Osteoblast (primary cell): Measurements from ENCODE around the gene COL27A1. TPM values are rescaled to one million over a fixed set of nuclear protein-coding genes. Genes with fewer than 3 reads are reported as not detected.

Source experiments
- DNase-seq: peaks from one replicate; pipeline ENCODE4 v3.0.0; 2011; ENCODE audit warnings: low spot score, mixed read lengths; ENCODE audit not compliant: insufficient read length; ENCODE audit errors: missing footprints
- H2AFZ ChIP-seq: 2 replicates; pipeline ENCODE4 v1.6.0; 2011; ENCODE audit warnings: mild to moderate bottlenecking, low read length
- H3K27ac ChIP-seq: 2 replicates; pipeline ENCODE4 v1.5.1; 2011; ENCODE audit warnings: mild to moderate bottlenecking, low read depth, low read length, moderate library complexity
- H3K27me3 ChIP-seq: 2 replicates; pipeline ENCODE4 v1.6.0; 2012; ENCODE audit warnings: mild to moderate bottlenecking, control low read depth, inconsistent platforms, low read length, moderate library complexity; ENCODE audit not compliant: insufficient read depth
- H3K36me3 ChIP-seq: 2 replicates; pipeline ENCODE4 v1.5.1; 2011; ENCODE audit warnings: mild to moderate bottlenecking, low read length, control low read depth, moderate library complexity; ENCODE audit not compliant: insufficient read depth
- H3K4me1 ChIP-seq: 2 replicates; pipeline ENCODE4 v1.5.1; 2011; ENCODE audit warnings: mild to moderate bottlenecking, low read length, control low read depth, moderate library complexity; ENCODE audit not compliant: insufficient read depth
- H3K4me2 ChIP-seq: 2 replicates; pipeline ENCODE4 v1.6.0; 2011; ENCODE audit warnings: mild to moderate bottlenecking, low read length; ENCODE audit not compliant: insufficient read depth
- H3K4me3 ChIP-seq: fragments of 200-600 bp; sonication (generic); 3 replicates; pipeline ENCODE4 v1.5.1; 2012; ENCODE audit warnings: mild to moderate bottlenecking, low read length, inconsistent platforms; ENCODE audit not compliant: insufficient read depth
- H3K79me2 ChIP-seq: 2 replicates; pipeline ENCODE4 v1.6.0; 2012; ENCODE audit warnings: mild to moderate bottlenecking, low read length, control low read depth, inconsistent platforms; ENCODE audit not compliant: insufficient read depth
- H3K9me3 ChIP-seq: 2 replicates; pipeline ENCODE4 v1.5.1; 2011; ENCODE audit warnings: low read depth, low read length, control low read depth
- H4K20me1 ChIP-seq: 2 replicates; pipeline ENCODE4 v1.6.0; 2012; ENCODE audit warnings: mild to moderate bottlenecking, low read length, control low read depth; ENCODE audit not compliant: insufficient read depth
- total RNA-seq: library from RNA; depleted of rRNA; stranded (reverse); fragments of >200 nt; gene quantifications from 2 replicates; pipeline ENCODE4 v1.2.3, GENCODE V29; 2012
- TF ChIP-seq, protein P1 (sequence below): IDR thresholded peaks from 2 replicates; pipeline ENCODE4 v1.5.1; 2011; ENCODE audit warnings: mild to moderate bottlenecking, low read depth, low read length, moderate library complexity; ENCODE audit errors: extremely low read depth

COL27A1 gene
- total RNA-seq, 1 donor, result 10.1 TPM

DNA sequence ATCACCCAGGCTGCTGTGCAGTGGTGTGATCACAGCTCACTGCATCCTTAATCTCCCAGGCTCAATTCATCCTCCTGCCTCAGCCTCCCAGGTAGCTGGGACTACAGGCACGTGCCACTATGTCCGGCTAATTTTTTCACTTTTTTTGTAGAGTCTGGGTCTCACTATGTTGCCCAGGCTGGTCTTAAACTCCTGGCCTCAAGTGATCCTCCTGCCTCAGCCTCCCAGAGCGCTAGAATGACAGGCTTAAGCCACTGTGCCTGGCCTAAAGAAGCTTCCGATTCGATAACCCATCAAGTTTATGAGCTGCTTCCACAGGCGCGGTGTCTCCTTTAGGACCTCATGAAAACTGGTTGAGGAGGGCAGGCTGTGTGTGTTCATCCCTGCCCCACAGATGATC lies 16.2 kb downstream of the COL27A1 start:
- no peak overlapping the region for H2AFZ ChIP-seq
- H4K20me1 ChIP-seq, result no peaks in the 10 kb centered on the region

DNA sequence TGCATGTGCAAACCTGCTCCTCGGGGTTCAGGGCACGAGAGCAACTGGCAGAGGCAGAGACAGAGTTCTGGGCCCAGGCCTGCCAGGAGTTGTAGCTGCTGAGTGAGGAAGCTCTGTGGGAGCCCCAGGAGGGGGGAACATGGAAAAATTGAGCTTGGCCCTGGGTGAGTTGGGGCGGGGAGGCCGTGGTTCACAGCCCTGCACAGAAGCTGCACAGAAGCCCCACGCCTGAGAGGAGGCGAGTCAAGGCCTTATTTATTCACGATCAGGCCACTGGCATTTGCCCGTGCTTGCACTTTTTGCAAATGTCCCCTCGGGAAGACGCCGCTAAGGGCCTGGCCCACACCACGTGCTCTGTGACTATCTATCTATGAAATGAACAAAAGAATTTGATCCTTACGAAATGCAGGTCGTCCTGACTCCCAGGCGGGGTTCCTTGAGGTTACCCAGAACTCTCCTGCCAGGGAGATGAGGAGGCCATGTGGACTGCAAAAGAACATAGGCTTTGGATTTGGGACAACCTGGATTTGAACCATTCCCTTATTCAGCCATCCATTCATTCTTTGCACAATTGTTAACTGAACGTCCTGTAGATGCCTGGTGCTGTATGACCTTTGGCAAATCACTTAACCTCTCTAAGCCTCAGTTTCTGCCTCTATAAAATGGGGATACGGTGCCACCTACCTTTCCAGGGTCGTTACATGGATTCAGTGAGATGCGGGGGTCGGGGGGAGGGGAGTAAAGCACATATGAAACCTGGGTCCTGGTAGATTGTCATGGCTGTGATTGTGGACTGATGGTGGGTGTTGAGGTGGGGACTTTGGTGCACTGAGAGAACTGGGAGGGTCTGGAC lies 17.9 kb downstream of the COL27A1 start:
- no peaks in the 10 kb centered on the region for H3K79me2 ChIP-seq
- peaks cover 4% of the 10 kb centered on the region for H4K20me1 ChIP-seq
- H3K4me1 ChIP-seq, result peaks cover 35% of the 10 kb centered on the region
- H3K27me3 ChIP-seq, result no peaks in the 10 kb centered on the region
- H3K9me3 ChIP-seq, result no peaks in the 10 kb centered on the region
- no peak overlapping the region for H3K4me3 ChIP-seq
- peaks cover 8% of the 10 kb centered on the region for H3K36me3 ChIP-seq
- no peak overlapping the region for H2AFZ ChIP-seq
- H3K4me2 ChIP-seq, result no peak overlapping the region
- TF ChIP-seq, protein P1, sequence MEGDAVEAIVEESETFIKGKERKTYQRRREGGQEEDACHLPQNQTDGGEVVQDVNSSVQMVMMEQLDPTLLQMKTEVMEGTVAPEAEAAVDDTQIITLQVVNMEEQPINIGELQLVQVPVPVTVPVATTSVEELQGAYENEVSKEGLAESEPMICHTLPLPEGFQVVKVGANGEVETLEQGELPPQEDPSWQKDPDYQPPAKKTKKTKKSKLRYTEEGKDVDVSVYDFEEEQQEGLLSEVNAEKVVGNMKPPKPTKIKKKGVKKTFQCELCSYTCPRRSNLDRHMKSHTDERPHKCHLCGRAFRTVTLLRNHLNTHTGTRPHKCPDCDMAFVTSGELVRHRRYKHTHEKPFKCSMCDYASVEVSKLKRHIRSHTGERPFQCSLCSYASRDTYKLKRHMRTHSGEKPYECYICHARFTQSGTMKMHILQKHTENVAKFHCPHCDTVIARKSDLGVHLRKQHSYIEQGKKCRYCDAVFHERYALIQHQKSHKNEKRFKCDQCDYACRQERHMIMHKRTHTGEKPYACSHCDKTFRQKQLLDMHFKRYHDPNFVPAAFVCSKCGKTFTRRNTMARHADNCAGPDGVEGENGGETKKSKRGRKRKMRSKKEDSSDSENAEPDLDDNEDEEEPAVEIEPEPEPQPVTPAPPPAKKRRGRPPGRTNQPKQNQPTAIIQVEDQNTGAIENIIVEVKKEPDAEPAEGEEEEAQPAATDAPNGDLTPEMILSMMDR, result no peak
- H3K27ac ChIP-seq, result no peak overlapping the region
- no peak for DNase-seq

More for the DNA sequence above, 16.2 kb downstream of the COL27A1 start:
- Histone ChIP-seq H3K9me3 (no peaks in the 10 kb centered on the region), H3K4me2 (no peak overlapping the region), H3K27me3 (no peaks in the 10 kb centered on the region), H3K4me3 (no peak overlapping the region), H3K27ac (no peak overlapping the region), H3K36me3 (peaks cover 8% of the 10 kb centered on the region), H3K79me2 (no peaks in the 10 kb centered on the region), H3K4me1 (peaks cover 27% of the 10 kb centered on the region)
- TF ChIP-seq, protein P1, result no peak
- no peak for DNase-seq

DNA sequence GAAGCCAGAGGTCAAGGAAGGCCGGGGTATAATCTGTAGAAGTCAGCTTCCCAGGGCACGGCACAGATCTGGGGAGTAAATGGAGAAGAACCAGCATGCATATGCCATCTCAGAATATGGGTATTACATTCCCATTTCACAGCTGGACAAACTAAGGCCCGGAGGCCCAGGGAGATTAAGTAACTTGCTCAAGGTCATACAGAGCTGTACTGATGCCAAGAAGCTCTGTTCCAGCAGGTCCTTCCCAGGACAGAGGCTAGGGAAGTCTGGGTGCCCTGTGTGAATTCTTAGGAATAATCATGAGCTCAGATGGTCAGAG lies 19.2 kb downstream of the COL27A1 start:
- Histone ChIP-seq H4K20me1 (peaks cover 15% of the 10 kb centered on the region), H3K79me2 (no peaks in the 10 kb centered on the region), H3K9me3 (no peaks in the 10 kb centered on the region), H2AFZ (no peak overlapping the region), H3K27me3 (no peaks in the 10 kb centered on the region), H3K36me3 (peaks cover 8% of the 10 kb centered on the region), H3K4me3 (no peak overlapping the region), H3K4me1 (peaks cover 38% of the 10 kb centered on the region), H3K27ac (no peak overlapping the region), H3K4me2 (no peak overlapping the region)
- DNase-seq, result no peak
- TF ChIP-seq, protein P1, result no peak

DNA sequence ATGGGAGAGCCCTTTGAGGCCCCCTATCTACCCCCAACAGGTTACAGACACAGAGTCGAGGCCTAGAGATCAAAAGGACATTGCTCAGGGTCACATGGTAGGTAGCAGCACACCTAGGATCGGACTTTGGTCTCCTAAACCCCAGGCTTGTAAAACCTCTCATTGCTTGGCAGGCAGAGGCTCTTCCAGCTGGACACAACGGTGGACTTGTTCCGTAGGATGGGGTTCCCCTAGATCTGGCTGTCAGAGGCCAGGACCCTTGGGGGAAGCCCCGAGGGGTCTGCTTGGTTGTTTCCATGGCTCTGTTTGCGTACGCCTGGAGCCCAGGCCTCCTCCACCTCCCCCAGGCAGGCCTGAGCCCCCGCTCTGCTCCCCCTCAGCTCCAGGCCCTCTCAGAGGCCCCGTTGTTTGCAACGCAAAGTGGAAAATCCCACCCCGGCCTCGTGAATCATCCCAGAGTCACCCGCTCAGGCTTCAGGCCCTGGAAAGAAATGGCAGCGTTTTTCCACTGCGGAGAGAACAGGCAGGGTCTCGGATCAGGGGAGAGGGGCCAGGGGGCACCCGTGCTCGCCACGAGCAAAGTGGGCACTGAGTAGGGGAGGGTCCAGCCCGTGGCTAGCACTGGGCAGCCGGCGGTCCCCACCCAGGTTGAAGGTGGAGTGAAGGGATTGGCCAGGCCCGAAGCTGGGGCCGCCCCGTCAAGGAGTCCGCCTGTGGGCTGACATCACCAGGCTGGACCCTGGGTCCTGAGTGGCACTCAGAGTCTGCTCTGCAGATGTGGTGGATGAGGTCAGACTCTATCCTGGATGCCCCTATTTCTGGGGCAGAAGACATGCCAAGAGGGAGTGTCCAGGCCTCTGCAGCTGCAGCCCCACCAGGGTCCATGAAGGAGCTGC lies 19.8 kb downstream of the COL27A1 start:
- H3K4me3 ChIP-seq, result no peak overlapping the region
- no peak overlapping the region for H3K4me2 ChIP-seq
- no peaks in the 10 kb centered on the region for H3K9me3 ChIP-seq
- peaks cover 8% of the 10 kb centered on the region for H3K36me3 ChIP-seq
- no peak overlapping the region for H2AFZ ChIP-seq
- no peak overlapping the region for H3K27ac ChIP-seq
- H4K20me1 ChIP-seq, result peaks cover 15% of the 10 kb centered on the region
- no peaks in the 10 kb centered on the region for H3K27me3 ChIP-seq
- TF ChIP-seq, protein P1, result no peak
- no peaks in the 10 kb centered on the region for H3K79me2 ChIP-seq
- no peak for DNase-seq
- peaks cover 32% of the 10 kb centered on the region for H3K4me1 ChIP-seq
